BLaER1 treated with 17β-estradiol and CSF1 and Interleukin-3, amounts not matched to agents 10 nM and 100 nM (cell line): ENCODE results near the gene MTFP1.
"Not testable (repeated sequence)": the region's sequence is repeated elsewhere in the genome, so short reads cannot be mapped to it uniquely, and the experiment has no call there.

ENCODE experiments used
- H3K27ac ChIP-seq, 11 experiments: shearing (Covaris generic); formaldehyde crosslinking; 2 replicates each; pipeline ENCODE4 v1.8.1; 2022
- H3K27me3 ChIP-seq, 11 experiments: shearing (Covaris generic); formaldehyde crosslinking; 2 replicates each; pipeline ENCODE4 v1.8.1; 2022
- H3K36me3 ChIP-seq, 11 experiments: shearing (Covaris generic); formaldehyde crosslinking; 2 replicates each; pipeline ENCODE4 v1.8.1; 2022
- H3K4me1 ChIP-seq, 10 experiments: shearing (Covaris generic); formaldehyde crosslinking; 2 replicates each; pipeline ENCODE4 v1.8.1; 2022
- H3K4me2 ChIP-seq, 11 experiments: shearing (Covaris generic); formaldehyde crosslinking; 2 replicates each; pipeline ENCODE4 v1.8.1; 2022
- H3K4me3 ChIP-seq, 10 experiments: shearing (Covaris generic); formaldehyde crosslinking; 2 replicates each; pipeline ENCODE4 v1.8.1; 2022
- H3K9ac ChIP-seq, 11 experiments: shearing (Covaris generic); formaldehyde crosslinking; 2 replicates each; pipeline ENCODE4 v1.8.1; 2022
- H3K9me3 ChIP-seq, 11 experiments: shearing (Covaris generic); formaldehyde crosslinking; replicated peaks in 1 of 11; 2 replicates each; pipeline ENCODE4 v1.8.1; 2022
- H4K20me1 ChIP-seq, 11 experiments: shearing (Covaris generic); formaldehyde crosslinking; 2 replicates each; pipeline ENCODE4 v1.8.1; 2022
- Cebpa-rat ChIP-seq, 11 experiments: shearing (Covaris generic); IDR thresholded peaks; 2 replicates each; pipeline ENCODE4 v1.8.1; 2022

Gene MTFP1

GRCh38 chr22:30459181-30460052 lies 33.8 kb downstream of the MTFP1 start:
- H3K4me3 ChIP-seq, result no peak overlapping the region
- no peaks in the 10 kb centered on the region for H3K27me3 ChIP-seq
- no peaks in the 10 kb centered on the region for H3K36me3 ChIP-seq
- H3K9me3 ChIP-seq, result peaks cover 0 to 16% (median 4%) of the 10 kb centered on the region in 11 experiments; a peak in 10 of 22 replicates
- peak overlapping the region in 1 of 11 experiments; percentile 41; a peak in 1 of 22 replicates for H3K9ac ChIP-seq
- peak overlapping the region in 3 of 11 experiments; percentile 45 to 63 (median 56); a peak in 6 of 22 replicates for H3K4me2 ChIP-seq
- TF ChIP-seq Cebpa-rat (IDR thresholded peaks at IDR 0.05), result no peak
- peaks cover 0 to 32% (median 0%) of the 10 kb centered on the region in 10 experiments; a peak in 5 of 20 replicates for H3K4me1 ChIP-seq
- H4K20me1 ChIP-seq, result no peaks in the 10 kb centered on the region
- H3K27ac ChIP-seq, result peak overlapping the region in 2 of 11 experiments; percentile 29 to 72; a peak in 3 of 22 replicates

- Histone ChIP-seq H3K4me2 (peak overlapping the region in 3 of 11 experiments; percentile 45 to 63 (median 56); a peak in 4 of 22 replicates), H3K9ac (no peak overlapping the region), H3K27ac (peak overlapping the region in 1 of 11 experiments; percentile 72; a peak in 1 of 22 replicates), H3K9me3 (peaks cover 0 to 16% (median 4%) of the 10 kb centered on the region in 11 experiments; a peak in 11 of 22 replicates), H3K4me3 (no peak overlapping the region), H4K20me1 (no peaks in the 10 kb centered on the region), H3K36me3 (no peaks in the 10 kb centered on the region), H3K27me3 (no peaks in the 10 kb centered on the region), H3K4me1 (peaks cover 0 to 32% (median 0%) of the 10 kb centered on the region in 10 experiments; a peak in 5 of 20 replicates)
- TF ChIP-seq Cebpa-rat (IDR thresholded peaks at IDR 0.05), result no peak
These were observed 34.6 kb downstream of the MTFP1 start for GRCh38 chr22:30460147-30460546.

GRCh38 chr22:30460555-30460954 lies 35.0 kb downstream of the MTFP1 start:
- not testable (repeated sequence) for H3K9ac ChIP-seq, H3K27ac ChIP-seq, H3K4me2 ChIP-seq, H3K4me3 ChIP-seq, H4K20me1 ChIP-seq, H3K36me3 ChIP-seq, H3K27me3 ChIP-seq
- Histone ChIP-seq H3K9me3 (peaks cover 0 to 14% (median 4%) of the 10 kb centered on the region in 11 experiments; a peak in 12 of 22 replicates), H3K4me1 (peaks cover 0 to 32% (median 0%) of the 10 kb centered on the region in 10 experiments; a peak in 5 of 20 replicates)

GRCh38 chr22:30469165-30469564 lies 43.6 kb downstream of the MTFP1 start:
- H3K27me3 ChIP-seq, result no peaks in the 10 kb centered on the region
- H3K36me3 ChIP-seq, result no peaks in the 10 kb centered on the region
- H3K27ac ChIP-seq, result no peak overlapping the region
- H3K4me1 ChIP-seq, result no peaks in the 10 kb centered on the region
- H4K20me1 ChIP-seq, result no peaks in the 10 kb centered on the region
- no peaks in the 10 kb centered on the region; a peak in 2 of 22 replicates for H3K9me3 ChIP-seq
- no peak overlapping the region for H3K4me3 ChIP-seq
- no peak overlapping the region for H3K4me2 ChIP-seq
- no peak overlapping the region for H3K9ac ChIP-seq
- TF ChIP-seq Cebpa-rat (IDR thresholded peaks at IDR 0.05), result no peak

GRCh38 chr22:30470655-30471054 lies 45.1 kb downstream of the MTFP1 start:
- Histone ChIP-seq H3K4me1 (no peaks in the 10 kb centered on the region), H3K36me3 (no peaks in the 10 kb centered on the region), H3K4me2 (no peak overlapping the region), H3K4me3 (no peak overlapping the region), H3K9me3 (no peaks in the 10 kb centered on the region), H3K27me3 (no peaks in the 10 kb centered on the region), H3K9ac (no peak overlapping the region), H3K27ac (no peak overlapping the region), H4K20me1 (no peaks in the 10 kb centered on the region)
- no peak for TF ChIP-seq Cebpa-rat (IDR thresholded peaks at IDR 0.05)

- Histone ChIP-seq H3K9me3 (no peaks in the 10 kb centered on the region), H3K4me2 (peak within 1 kb of the TSS in 1 of 11 experiments; percentile 0; a peak in 1 of 22 replicates), H3K27ac (no peak within 1 kb of the TSS), H3K27me3 (no peaks in the 10 kb centered on the region), H3K4me1 (no peaks in the 10 kb centered on the region), H3K9ac (no peak within 1 kb of the TSS), H3K4me3 (no peak within 1 kb of the TSS), H4K20me1 (no peaks in the 10 kb centered on the region), H3K36me3 (no peaks in the 10 kb centered on the region)
- TF ChIP-seq Cebpa-rat (IDR thresholded peaks at IDR 0.05), result no peak
These were observed 46.2 kb downstream of the MTFP1 start, which contains the start of gene SEC14L3 for GRCh38 chr22:30471616-30472318. Gene SEC14L3, minus strand, starts transcription at chr22:30472017. Its CDS starts 59 bp downstream, at chr22:30471958.

GRCh38 chr22:30472994-30473720 lies 47.6 kb downstream of the MTFP1 start:
- Histone ChIP-seq H3K27me3 (no peaks in the 10 kb centered on the region), H3K4me1 (no peaks in the 10 kb centered on the region), H3K36me3 (no peaks in the 10 kb centered on the region), H3K27ac (no peak overlapping the region), H3K4me3 (no peak overlapping the region), H3K4me2 (peak overlapping the region in 1 of 11 experiments; percentile 0; a peak in 2 of 22 replicates), H3K9me3 (no peaks in the 10 kb centered on the region), H3K9ac (no peak overlapping the region), H4K20me1 (no peaks in the 10 kb centered on the region)
- no peak for TF ChIP-seq Cebpa-rat (IDR thresholded peaks at IDR 0.05)

GRCh38 chr22:30474121-30474520 lies 48.6 kb downstream of the MTFP1 start:
- Histone ChIP-seq H3K27me3 (no peaks in the 10 kb centered on the region), H3K4me1 (no peaks in the 10 kb centered on the region), H3K36me3 (no peaks in the 10 kb centered on the region), H4K20me1 (no peaks in the 10 kb centered on the region), H3K4me3 (no peak overlapping the region), H3K4me2 (no peak overlapping the region), H3K9ac (no peak overlapping the region), H3K9me3 (no peaks in the 10 kb centered on the region), H3K27ac (no peak overlapping the region)
- no peak for TF ChIP-seq Cebpa-rat (IDR thresholded peaks at IDR 0.05)
